HG03196 (cell line): ENCODE data around the gene CPNE7.
"Not testable (repeated sequence)": the region's sequence is repeated elsewhere in the genome, so short reads cannot be mapped to it uniquely, and the experiment has no call there.

Experiments
- ATAC-seq: cut with Tn5 transposase; IDR thresholded peaks from one replicate; pipeline ENCODE4 v1.9.1; 2021; ENCODE audit not compliant: unreplicated experiment

The CPNE7 gene

GRCh38 chr16:89582614-89583196 lies 7.1 kb downstream of the CPNE7 start:
- ATAC-seq = no peak

- ATAC-seq = no peak
These were observed 7.8 kb downstream of the CPNE7 start for GRCh38 chr16:89583197-89583894.

- ATAC-seq = no peak
These were observed 8.5 kb downstream of the CPNE7 start for GRCh38 chr16:89583895-89584644.

GRCh38 chr16:89584768-89585549 lies 9.4 kb downstream of the CPNE7 start:
- ATAC-seq = no peak

- no peak for ATAC-seq
These were observed 10.7 kb downstream of the CPNE7 start for GRCh38 chr16:89586218-89586617.

- ATAC-seq = no peak
These were observed 11.3 kb downstream of the CPNE7 start for GRCh38 chr16:89586853-89587252.

- not testable (repeated sequence) for ATAC-seq
These were observed 12.1 kb downstream of the CPNE7 start for GRCh38 chr16:89587676-89588075.

- ATAC-seq = no peak
These were observed 13.0 kb downstream of the CPNE7 start for GRCh38 chr16:89588413-89589109.

- no peak for ATAC-seq
These were observed 13.8 kb downstream of the CPNE7 start for GRCh38 chr16:89589241-89589926.

- ATAC-seq = no peak
These were observed 18.3 kb downstream of the CPNE7 start for GRCh38 chr16:89593841-89594240.

- no peak for ATAC-seq
These were observed 19.9 kb downstream of the CPNE7 start for GRCh38 chr16:89595330-89596060.

GRCh38 chr16:89596061-89596689 lies 20.6 kb downstream of the CPNE7 start:
- ATAC-seq = no peak

- no peak for ATAC-seq
These were observed 21.5 kb downstream of the CPNE7 start for GRCh38 chr16:89596957-89597649.

- ATAC-seq = no peak
These were observed 22.6 kb downstream of the CPNE7 start for GRCh38 chr16:89598199-89598598.

- ATAC-seq = no peak
These were observed 23.9 kb downstream of the CPNE7 start for GRCh38 chr16:89599451-89599858.

- no peak for ATAC-seq
These were observed 24.3 kb downstream of the CPNE7 start for GRCh38 chr16:89599902-89600301.

- no peak for ATAC-seq
These were observed 24.9 kb downstream of the CPNE7 start for GRCh38 chr16:89600427-89600826.

- ATAC-seq = no peak
These were observed 25.4 kb downstream of the CPNE7 start for GRCh38 chr16:89600956-89601355.

GRCh38 chr16:89601906-89602272 lies 26.3 kb downstream of the CPNE7 start:
- no peak for ATAC-seq
